Measurements from ENCODE around the gene ATP13A3. TPM values are rescaled to one million over a fixed set of nuclear protein-coding genes. Genes with fewer than 3 reads are reported as not detected.

Gene ATP13A3
- total and polyA plus RNA-seq, 9 of the 15 experiments (the other 6 are each of a cell fraction or from before 2014, with no cell fraction given) = 16.6 to 135 (median 86.6) TPM

- TF ChIP-seq CTCFL (IDR thresholded peaks at IDR 0.05; ENCODE audit: borderline replicate concordance, insufficient read depth, low read depth, low read length, poor library complexity, severe bottlenecking) (no peak), NFE2 (IDR thresholded peaks at IDR 0.05; ENCODE audit: low read depth) (peak; percentile 92), SMARCA4 (IDR thresholded peaks at IDR 0.05) (peak; percentile 34; the same call in 1 of the 2 replicates), NCOR1 (IDR thresholded peaks at IDR 0.05) (peak; percentile 61), KDM1A (IDR thresholded peaks at IDR 0.05) (peak in 1 of 2 experiments; percentile 7; a peak in 1 of 4 replicates), MEF2A (IDR thresholded peaks at IDR 0.05; ENCODE audit: control insufficient read depth, low read depth, low read length) (no peak), FOXK2 (conservative IDR thresholded peaks at IDR 0.05 in 1 of 2, IDR thresholded peaks at IDR 0.05 in 1 of 2; ENCODE audit: low read depth in 2 of 2) (peak in 1 of 2 experiments; percentile 43; a peak in 1 of 4 replicates), TCF7 (IDR thresholded peaks at IDR 0.05; ENCODE audit: borderline replicate concordance) (no peak), BACH1 (tag; IDR thresholded peaks at IDR 0.05) (peak; percentile 77), REST (IDR thresholded peaks at IDR 0.05; ENCODE audit: borderline replicate concordance) (no peak), REST (CRISPR knock-in tag; IDR thresholded peaks at IDR 0.05; ENCODE audit: low read depth) (no peak), MAFK (IDR thresholded peaks at IDR 0.05; ENCODE audit: low read length) (peak; percentile 81), ELF4 (CRISPR knock-in tag; IDR thresholded peaks at IDR 0.05) (peak; percentile 45; the same call in 1 of the 2 replicates), CBFA2T2 (conservative IDR thresholded peaks at IDR 0.05) (peak; percentile 62)
Observed at GRCh38 chr3:194489736-194490612, 3.2 kb upstream of the ATP13A3 start (continued).
